IPS-20b (cell line): ENCODE data around the gene FAM43A.

Source experiments
- H3K27ac ChIP-seq: one replicate; pipeline ENCODE4 v1.5.1; 2013; ENCODE audit warnings: low read length
- H3K27me3 ChIP-seq: 2 replicates; pipeline ENCODE4 v1.6.1; 2013; ENCODE audit warnings: mild to moderate bottlenecking, low read length, inconsistent platforms; ENCODE audit not compliant: insufficient read depth
- H3K36me3 ChIP-seq: 2 replicates; pipeline ENCODE4 v1.6.1; 2013; ENCODE audit warnings: low read depth, mild to moderate bottlenecking, inconsistent platforms, low read length, moderate library complexity; ENCODE audit not compliant: insufficient read depth
- H3K4me1 ChIP-seq: 2 replicates; pipeline ENCODE4 v1.6.1; 2013; ENCODE audit warnings: mild to moderate bottlenecking, control low read depth, inconsistent platforms, low read length, moderate library complexity; ENCODE audit not compliant: insufficient read depth
- H3K4me3 ChIP-seq: 2 replicates; pipeline ENCODE4 v1.5.1; 2013; ENCODE audit warnings: mild to moderate bottlenecking, low read length, inconsistent platforms
- H3K9ac ChIP-seq: 2 replicates; pipeline ENCODE4 v1.6.1; 2013; ENCODE audit warnings: low read depth, mild to moderate bottlenecking, inconsistent platforms, low read length, moderate library complexity
- H3K9me3 ChIP-seq: 2 replicates; pipeline ENCODE4 v1.6.1; 2013; ENCODE audit warnings: mild to moderate bottlenecking, low read depth, low read length, inconsistent platforms; ENCODE audit not compliant: insufficient read depth

The FAM43A gene

GRCh38 chr3:194713299-194714136, 27.8 kb downstream of the FAM43A start:
- Histone ChIP-seq H3K9me3 (no peaks in the 10 kb centered on the region), H3K4me3 (no peak overlapping the region), H3K27me3 (0 out of 2 replicates have a peak, but pooled peaks cover 3% of the 10 kb centered on the region), H3K4me1 (no peaks in the 10 kb centered on the region), H3K36me3 (no peaks in the 10 kb centered on the region), H3K9ac (no peak overlapping the region), H3K27ac (no peak overlapping the region)

GRCh38 chr3:194714137-194714455, 28.4 kb downstream of the FAM43A start:
- no peaks in the 10 kb centered on the region for H3K9me3 ChIP-seq

DNA sequence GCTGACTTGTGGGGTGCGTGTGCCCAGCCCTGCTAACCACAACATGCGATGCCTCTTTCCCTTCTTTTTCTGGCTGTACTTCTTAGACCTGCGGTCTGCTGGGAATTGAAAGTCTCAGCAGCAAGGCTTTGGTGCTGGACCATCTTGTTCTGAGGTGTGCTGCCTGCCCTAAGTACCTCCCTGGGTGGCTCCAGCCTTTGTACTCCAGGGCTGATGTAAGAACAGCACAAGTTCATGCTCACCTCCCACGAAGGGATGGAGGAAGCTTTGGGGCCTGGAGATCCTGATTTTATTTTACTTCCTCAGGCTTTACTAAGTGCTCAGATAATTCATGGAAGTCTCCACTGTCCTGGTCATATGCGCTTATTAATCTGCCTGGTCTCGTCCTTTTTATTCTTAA, 28.9 kb downstream of the FAM43A start:
- no peaks in the 10 kb centered on the region for H3K36me3 ChIP-seq
- H3K9ac ChIP-seq, result no peak overlapping the region
- H3K4me3 ChIP-seq, result no peak overlapping the region
- 0 out of 2 replicates have a peak, but pooled peaks cover 3% of the 10 kb centered on the region for H3K27me3 ChIP-seq
- H3K27ac ChIP-seq, result no peak overlapping the region
- H3K9me3 ChIP-seq, result no peaks in the 10 kb centered on the region
- H3K4me1 ChIP-seq, result no peaks in the 10 kb centered on the region

More at GRCh38 chr3:194714137-194714455, 28.4 kb downstream of the FAM43A start:
- Histone ChIP-seq H3K27me3 (0 out of 2 replicates have a peak, but pooled peaks cover 3% of the 10 kb centered on the region), H3K4me1 (no peaks in the 10 kb centered on the region), H3K9ac (no peak overlapping the region), H3K36me3 (no peaks in the 10 kb centered on the region), H3K4me3 (no peak overlapping the region), H3K27ac (no peak overlapping the region)

DNA sequence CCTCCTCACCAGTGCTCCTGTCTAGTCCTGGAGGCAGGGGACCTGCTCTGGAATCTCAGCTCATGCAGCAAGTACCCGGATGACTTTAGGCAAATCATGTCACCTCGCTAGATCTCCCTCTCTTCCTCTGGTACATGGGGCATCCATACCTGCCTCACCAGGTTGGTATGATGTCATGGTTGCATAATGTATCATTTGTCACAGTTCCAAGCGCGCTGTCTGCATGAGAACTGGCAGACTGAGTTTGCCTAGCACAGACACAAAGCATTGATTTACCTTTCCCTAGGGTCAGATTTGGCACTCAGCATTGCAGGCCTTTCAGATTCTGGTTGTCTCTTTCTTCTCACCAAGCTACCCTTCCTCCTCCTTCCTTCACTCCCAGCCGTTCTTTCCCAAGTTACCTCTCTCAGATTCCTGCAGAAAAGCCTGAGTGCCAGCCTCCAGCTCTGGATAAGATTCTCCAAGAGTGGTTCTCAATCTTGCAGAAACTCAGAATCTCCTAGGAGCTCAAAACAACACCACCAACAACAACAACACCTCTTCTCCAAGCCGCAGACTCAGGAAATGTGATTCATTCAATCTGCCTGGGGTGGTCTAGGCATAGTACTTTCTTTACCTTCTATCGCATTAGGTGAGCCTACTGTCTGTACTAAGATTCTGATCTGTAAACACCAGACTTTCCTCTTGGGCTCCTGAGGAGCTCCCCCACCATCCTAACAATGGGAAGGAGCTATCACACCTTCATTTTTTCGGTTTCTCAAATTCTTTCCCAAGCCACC, 29.5 kb downstream of the FAM43A start:
- H3K36me3 ChIP-seq, result no peaks in the 10 kb centered on the region
- H3K27me3 ChIP-seq, result 0 out of 2 replicates have a peak, but pooled peaks cover 3% of the 10 kb centered on the region
- H3K27ac ChIP-seq, result no peak overlapping the region
- H3K4me1 ChIP-seq, result no peaks in the 10 kb centered on the region
- H3K4me3 ChIP-seq, result no peak overlapping the region
- H3K9me3 ChIP-seq, result no peaks in the 10 kb centered on the region
- H3K9ac ChIP-seq, result no peak overlapping the region

- H3K9ac ChIP-seq, result no peak overlapping the region
- H3K4me3 ChIP-seq, result no peak overlapping the region
- H3K27ac ChIP-seq, result no peak overlapping the region
- 0 out of 2 replicates have a peak, but pooled peaks cover 3% of the 10 kb centered on the region for H3K27me3 ChIP-seq
- no peaks in the 10 kb centered on the region for H3K9me3 ChIP-seq
- no peaks in the 10 kb centered on the region for H3K4me1 ChIP-seq
- no peaks in the 10 kb centered on the region for H3K36me3 ChIP-seq
These were observed 32.4 kb downstream of the FAM43A start for GRCh38 chr3:194718079-194718478.

DNA sequence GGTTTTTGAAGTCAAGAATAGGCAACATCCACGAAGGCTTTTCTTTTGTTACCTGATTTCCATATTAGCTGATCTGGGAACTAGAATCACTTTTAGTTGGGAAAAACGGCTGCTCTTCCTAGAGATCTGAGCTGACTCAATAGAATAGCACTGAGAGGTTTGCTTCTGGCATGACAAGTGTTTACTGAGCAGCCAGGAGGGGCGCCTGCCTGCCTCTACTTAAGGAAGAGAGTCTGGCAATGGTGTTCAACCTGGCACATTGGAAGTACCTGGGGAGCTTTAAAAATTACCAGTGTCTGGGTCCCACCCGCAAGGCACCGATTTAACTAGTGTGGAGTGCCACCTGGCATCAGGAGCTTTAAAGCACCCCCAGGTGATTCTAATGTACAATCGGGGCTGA, 34.4 kb downstream of the FAM43A start:
- H3K9ac ChIP-seq, result no peak overlapping the region
- H3K9me3 ChIP-seq, result no peaks in the 10 kb centered on the region
- H3K36me3 ChIP-seq, result no peaks in the 10 kb centered on the region
- H3K27ac ChIP-seq, result no peak overlapping the region
- no peaks in the 10 kb centered on the region for H3K4me1 ChIP-seq
- 0 out of 2 replicates have a peak, but pooled peaks cover 3% of the 10 kb centered on the region for H3K27me3 ChIP-seq
- no peak overlapping the region for H3K4me3 ChIP-seq

DNA sequence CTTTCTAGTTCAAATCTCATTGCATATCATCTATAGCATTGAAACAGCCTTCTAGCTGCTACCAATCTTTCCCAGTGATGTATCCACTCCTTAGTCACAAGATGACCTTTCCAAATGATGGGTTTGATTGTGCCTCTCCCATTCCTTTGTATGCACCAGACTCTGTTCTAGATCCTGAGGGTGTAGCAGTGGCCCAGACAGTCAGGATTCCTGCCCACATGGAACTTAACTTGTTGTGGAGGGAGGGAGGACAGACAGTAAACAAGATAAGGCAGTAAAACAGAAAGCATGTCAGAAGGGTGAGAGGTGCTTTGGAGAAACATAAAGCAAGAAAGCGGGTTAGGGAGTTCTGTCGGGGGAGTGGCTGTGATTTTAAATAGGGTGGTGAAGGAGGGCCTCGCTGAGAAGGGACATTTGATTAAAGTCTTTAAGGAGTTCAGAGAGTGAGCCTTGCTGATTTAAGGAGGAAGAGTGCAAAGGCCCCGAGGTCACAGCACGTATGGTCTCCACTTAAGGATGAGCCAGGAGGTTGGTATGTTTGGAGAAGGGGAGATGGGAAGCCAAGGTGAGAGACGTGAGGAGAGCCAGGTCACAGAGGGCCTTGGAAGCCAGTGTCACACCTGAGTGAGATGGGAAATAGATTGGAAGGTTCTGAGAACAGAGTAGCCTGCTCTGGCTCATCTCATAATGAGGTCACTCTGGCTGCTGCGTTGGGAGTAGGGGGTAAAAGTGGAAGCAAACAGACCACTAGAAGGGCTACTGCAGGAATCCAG, 38.3 kb downstream of the FAM43A start:
- no peaks in the 10 kb centered on the region for H3K36me3 ChIP-seq

DNA sequence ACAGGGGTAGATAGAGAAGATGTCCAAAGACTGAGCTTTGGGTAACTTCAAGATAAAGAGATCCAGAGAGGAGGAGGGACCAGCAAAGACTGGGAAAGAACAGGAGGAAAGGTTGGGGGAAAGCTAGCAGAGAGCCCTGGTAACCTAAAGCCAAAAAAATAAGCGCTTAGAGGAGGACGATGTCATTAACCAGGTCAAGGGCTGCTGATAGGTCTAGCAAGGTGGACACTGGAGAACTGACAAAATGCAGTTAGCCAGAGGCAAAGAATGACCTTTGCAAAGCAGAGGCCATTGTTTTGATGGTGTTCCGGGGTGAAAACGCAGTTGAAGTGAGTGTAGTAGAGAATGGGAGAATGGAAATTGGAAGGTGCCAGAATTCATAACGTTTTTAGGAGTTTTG, 39.7 kb downstream of the FAM43A start:
- Histone ChIP-seq H3K9ac (no peak overlapping the region), H3K27ac (no peak overlapping the region), H3K4me1 (peaks cover 9% of the 10 kb centered on the region), H3K4me3 (no peak overlapping the region), H3K36me3 (no peaks in the 10 kb centered on the region), H3K9me3 (no peaks in the 10 kb centered on the region), H3K27me3 (no peaks in the 10 kb centered on the region)

More for the DNA sequence above, 38.3 kb downstream of the FAM43A start:
- no peak overlapping the region for H3K27ac ChIP-seq
- H3K4me3 ChIP-seq, result no peak overlapping the region
- no peaks in the 10 kb centered on the region for H3K4me1 ChIP-seq
- no peaks in the 10 kb centered on the region for H3K27me3 ChIP-seq
- H3K9me3 ChIP-seq, result no peaks in the 10 kb centered on the region
- H3K9ac ChIP-seq, result no peak overlapping the region

- Histone ChIP-seq H3K9ac (no peak overlapping the region), H3K27me3 (no peaks in the 10 kb centered on the region), H3K36me3 (no peaks in the 10 kb centered on the region), H3K9me3 (no peaks in the 10 kb centered on the region), H3K4me3 (no peak overlapping the region), H3K4me1 (peaks cover 9% of the 10 kb centered on the region), H3K27ac (no peak overlapping the region)
These were observed 41.9 kb downstream of the FAM43A start for GRCh38 chr3:194727435-194728128.

GRCh38 chr3:194728986-194729385, 43.3 kb downstream of the FAM43A start:
- no peak overlapping the region for H3K4me3 ChIP-seq
- H3K36me3 ChIP-seq, result no peaks in the 10 kb centered on the region
- H3K27me3 ChIP-seq, result no peaks in the 10 kb centered on the region
- peaks cover 9% of the 10 kb centered on the region for H3K4me1 ChIP-seq
- no peak overlapping the region for H3K27ac ChIP-seq
- no peaks in the 10 kb centered on the region for H3K9me3 ChIP-seq
- H3K9ac ChIP-seq, result no peak overlapping the region

DNA sequence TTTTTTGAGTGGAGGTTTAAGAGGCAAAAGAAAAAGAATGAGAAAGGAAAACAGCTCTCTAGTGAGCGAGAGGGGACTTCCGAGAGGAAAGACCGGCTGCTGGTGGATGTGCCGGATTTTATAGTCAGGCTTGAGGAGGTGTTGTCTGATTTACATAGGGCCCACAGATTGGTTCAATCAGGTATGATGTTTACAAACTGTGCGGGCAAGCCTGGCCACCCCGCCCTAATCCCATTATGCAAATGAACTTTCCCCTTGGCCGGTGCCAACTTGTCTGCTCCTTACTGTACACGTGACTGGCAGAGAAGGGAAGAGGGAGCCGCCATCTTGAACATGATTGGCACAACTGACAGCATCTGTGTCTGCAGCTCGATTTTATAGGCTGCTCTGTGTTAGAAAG, 44.7 kb downstream of the FAM43A start:
- Histone ChIP-seq H3K9ac (no peak overlapping the region), H3K9me3 (0 out of 2 replicates have a peak, but pooled peaks cover 2% of the 10 kb centered on the region), H3K27me3 (no peaks in the 10 kb centered on the region), H3K4me3 (no peak overlapping the region), H3K36me3 (no peaks in the 10 kb centered on the region), H3K4me1 (peaks cover 9% of the 10 kb centered on the region), H3K27ac (no peak overlapping the region)
